Measurements from ENCODE around the gene TRIM67.
"Not testable (repeated sequence)": the region's sequence is repeated elsewhere in the genome, so short reads cannot be mapped to it uniquely, and the experiment has no call there.

TRIM67 gene

DNA sequence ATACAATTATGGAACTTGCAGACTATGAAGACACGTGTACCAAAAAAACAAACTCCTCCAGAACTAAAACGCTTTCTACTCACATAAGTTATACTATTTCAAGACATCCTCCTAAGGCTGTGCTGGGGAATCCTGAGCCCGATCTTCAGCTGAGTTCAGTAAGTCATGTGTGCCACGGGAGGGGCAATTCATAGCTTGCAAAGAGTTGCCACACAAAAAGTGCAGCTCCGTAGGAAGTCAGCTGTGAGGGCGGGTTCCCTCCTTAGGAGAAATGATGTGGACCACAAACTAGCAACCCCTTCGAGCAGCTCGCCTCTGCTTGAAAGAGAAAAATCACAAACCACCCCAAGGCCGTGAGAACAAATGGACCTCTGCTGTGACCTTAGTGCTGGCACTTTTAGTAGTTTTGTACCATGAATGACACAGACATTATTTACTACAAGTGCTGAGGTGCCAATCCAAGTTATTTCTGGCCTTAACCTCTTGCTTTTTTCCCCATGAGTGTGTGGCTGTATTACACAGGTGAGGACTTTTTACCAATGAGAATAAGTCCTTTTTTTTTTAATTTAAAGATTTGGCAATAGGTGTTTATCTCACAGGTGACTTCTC, 35.8 kb upstream of the TRIM67 start:
- no peak for TF ChIP-seq CTCF (IDR thresholded peaks at IDR 0.05; ENCODE audit: low read depth, low read length, missing control alignments)
- DNase-seq (ENCODE audit: low read depth), result no peak
- H3K4me3 ChIP-seq (ENCODE audit: low read depth, low read length), result no peak overlapping the region

GRCh38 chr1:231127106-231127505, 34.8 kb upstream of the TRIM67 start:
- not testable (repeated sequence) for H3K4me3 ChIP-seq (ENCODE audit: low read depth, low read length); DNase-seq (ENCODE audit: low read depth)

GRCh38 chr1:231128471-231128870, 33.4 kb upstream of the TRIM67 start:
- not testable (repeated sequence) for DNase-seq (ENCODE audit: low read depth); H3K4me3 ChIP-seq (ENCODE audit: low read depth, low read length)

DNA sequence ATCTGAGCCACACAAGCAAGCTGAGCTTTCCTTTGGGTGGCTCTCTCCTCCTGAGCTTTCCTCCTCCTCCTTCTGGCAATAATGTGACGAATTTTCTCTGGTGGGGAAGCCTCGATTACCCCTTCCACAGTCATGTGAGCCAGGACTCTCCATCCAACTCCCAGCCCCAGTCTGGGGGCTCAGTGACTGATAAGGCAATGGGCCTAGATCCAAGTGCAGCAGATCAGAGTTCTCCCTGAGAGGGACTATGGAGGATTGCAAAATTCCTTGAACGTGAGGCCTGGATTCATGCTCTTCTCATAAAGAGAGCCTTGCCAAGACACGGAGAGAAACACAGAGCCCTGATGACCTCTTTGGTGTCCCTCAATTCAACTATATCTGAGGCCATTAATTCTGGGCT, 31.3 kb upstream of the TRIM67 start:
- no peak for TF ChIP-seq CTCF (IDR thresholded peaks at IDR 0.05; ENCODE audit: low read depth, low read length, missing control alignments)
- no peak for DNase-seq (ENCODE audit: low read depth)
- H3K4me3 ChIP-seq (ENCODE audit: low read depth, low read length), result no peak overlapping the region

- not testable (repeated sequence) for H3K4me3 ChIP-seq (ENCODE audit: low read depth, low read length); DNase-seq (ENCODE audit: low read depth)
Observed at GRCh38 chr1:231132591-231132990, 29.3 kb upstream of the TRIM67 start.

- H3K4me3 ChIP-seq (ENCODE audit: low read depth, low read length), result no peak overlapping the region
- DNase-seq (ENCODE audit: low read depth), result no peak
- no peak for TF ChIP-seq CTCF (IDR thresholded peaks at IDR 0.05; ENCODE audit: low read depth, low read length, missing control alignments)
Observed at GRCh38 chr1:231134624-231135023, 27.2 kb upstream of the TRIM67 start.

DNA sequence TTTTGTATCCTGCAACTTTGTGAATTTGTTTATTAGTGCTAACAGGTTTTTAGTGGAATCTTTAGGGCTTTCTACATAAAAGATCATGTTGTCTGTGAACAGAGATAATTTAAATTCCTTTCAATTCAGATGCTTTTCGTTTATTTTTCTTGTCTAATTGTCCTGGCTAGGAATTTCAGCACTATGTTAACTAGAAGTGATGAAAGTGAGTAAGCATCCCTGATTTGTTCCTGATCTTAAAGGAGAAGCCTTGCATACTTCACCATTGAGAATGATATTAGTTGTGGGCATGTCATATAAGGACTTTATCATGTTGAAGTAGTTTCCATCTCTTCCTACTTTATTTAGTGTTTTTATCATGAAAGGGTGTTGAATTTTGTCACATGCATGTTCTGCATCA, 23.6 kb upstream of the TRIM67 start:
- H3K4me3 ChIP-seq (ENCODE audit: low read depth, low read length), result no peak overlapping the region
- TF ChIP-seq CTCF (IDR thresholded peaks at IDR 0.05; ENCODE audit: low read depth, low read length, missing control alignments), result no peak
- no peak for DNase-seq (ENCODE audit: low read depth)

- TF ChIP-seq CTCF (IDR thresholded peaks at IDR 0.05; ENCODE audit: low read depth, low read length, missing control alignments), result no peak
- no peak for DNase-seq (ENCODE audit: low read depth)
- no peak overlapping the region for H3K4me3 ChIP-seq (ENCODE audit: low read depth, low read length)
Observed at GRCh38 chr1:231139125-231139649, 22.7 kb upstream of the TRIM67 start.
